ENCODE results near the gene TREML1.

- no peak for TF ChIP-seq RAD21 (IDR thresholded peaks at IDR 0.05; ENCODE audit: low read length)
- no peak for TF ChIP-seq USF2 (IDR thresholded peaks at IDR 0.05; ENCODE audit: low read depth, low read length)
- TF ChIP-seq ELK1 (IDR thresholded peaks at IDR 0.05; ENCODE audit: borderline replicate concordance, low read depth, low read length) = no peak
- no peak for TF ChIP-seq POLR2A (IDR thresholded peaks at IDR 0.05; ENCODE audit: low read depth, low read length)
- TF ChIP-seq BHLHE40 (IDR thresholded peaks at IDR 0.05; ENCODE audit: low read depth, low read length) = no peak
- peak; percentile 31; the same call in 1 of the 2 replicates for TF ChIP-seq CTCF (conservative IDR thresholded peaks at IDR 0.05; ENCODE audit: low read depth, low read length)
- no peak for TF ChIP-seq MAZ (IDR thresholded peaks at IDR 0.05; ENCODE audit: borderline replicate concordance, low read depth, low read length)
- no peak for TF ChIP-seq CHD1 (IDR thresholded peaks at IDR 0.05; ENCODE audit: low read depth, low read length)
- no peak for TF ChIP-seq MXI1 (IDR thresholded peaks at IDR 0.05; ENCODE audit: borderline replicate concordance, low read depth, low read length)
- no peak for TF ChIP-seq SMC3 (IDR thresholded peaks at IDR 0.05; ENCODE audit: low read depth, low read length)
- TF ChIP-seq RFX5 (IDR thresholded peaks at IDR 0.05; ENCODE audit: low read depth, low read length) = no peak
- TF ChIP-seq CEBPB (IDR thresholded peaks at IDR 0.05; ENCODE audit: low read depth, low read length) = no peak
Observed at GRCh38 chr6:41191569-41191968, 37.4 kb upstream of the TREML1 start.

All from IMR-90 (cell line).